Lung (tissue), 12 donors: ENCODE results near the gene PDHX. TPM values are rescaled to one million over a fixed set of nuclear protein-coding genes. Genes with fewer than 3 reads are reported as not detected.

Experiments
- ATAC-seq: fragments of 200-7000 bp; cut with Tn5 transposase; one replicate; pipeline ENCODE4 v1.9.1; 2020; ENCODE audit warnings: moderate number of reproducible peaks; ENCODE audit not compliant: insufficient read depth, low FRiP score
- DNase-seq, 3 donors: peaks; one replicate each; pipeline ENCODE4 v3.0.0-alpha.2; 2013 to 2017
- H3K27ac ChIP-seq, 2 donors: one replicate each; pipeline ENCODE4 v1.5.1; 2013; ENCODE audit warnings: mild to moderate bottlenecking in 2 of 2, moderate library complexity in 2 of 2, control low read depth in 1 of 2, inconsistent platforms in 1 of 2, low read depth in 1 of 2, low read length in 1 of 2
- H3K27me3 ChIP-seq, 3 donors: one replicate each; pipeline ENCODE4 v1.5.1; 2013; ENCODE audit warnings: low read length in 2 of 3; ENCODE audit not compliant: control insufficient read depth in 3 of 3, insufficient read depth in 3 of 3
- H3K36me3 ChIP-seq, 4 donors: one replicate each; pipeline ENCODE4 v1.5.1; 2013; ENCODE audit warnings: low read length in 4 of 4, mild to moderate bottlenecking in 1 of 4, moderate library complexity in 1 of 4; ENCODE audit not compliant: control insufficient read depth in 4 of 4, insufficient read depth in 4 of 4
- H3K4me1 ChIP-seq, 5 donors: one replicate each; pipeline ENCODE4 v1.5.1; 2013; ENCODE audit warnings: low read length in 5 of 5, mild to moderate bottlenecking in 2 of 5, moderate library complexity in 1 of 5; ENCODE audit not compliant: control insufficient read depth in 5 of 5, insufficient read depth in 5 of 5
- H3K4me3 ChIP-seq: one replicate; pipeline ENCODE4 v1.5.1; 2013; ENCODE audit warnings: mild to moderate bottlenecking, control low read depth, moderate library complexity
- H3K9ac ChIP-seq, 2 donors: one replicate each; pipeline ENCODE4 v1.5.1; 2013; ENCODE audit warnings: low read length in 2 of 2, control low read depth in 1 of 2; ENCODE audit not compliant: insufficient read depth in 1 of 2
- H3K9me3 ChIP-seq, 4 donors: one replicate each; pipeline ENCODE4 v1.5.1; 2013; ENCODE audit warnings: low read length in 3 of 4, mild to moderate bottlenecking in 1 of 4, moderate library complexity in 1 of 4; ENCODE audit not compliant: control insufficient read depth in 4 of 4, insufficient read depth in 3 of 4
- WGBS, 2 donors: extraction: QIAGEN DNeasy Blood & Tissue Kit; methylation state at CpG; one replicate each; pipeline ENCODE4 v1.1.7; 2013; 5-methylcytosine and 5-hydroxymethylcytosine counted together
- polyA plus RNA-seq, 2 donors: library from polyadenylated mRNA; stranded (reverse); fragments of 200-250 nt; gene quantifications; one replicate each; pipeline ENCODE4 v1.2.1, GENCODE V29; 2013
- total RNA-seq, 2 donors: library from RNA; depleted of rRNA in 1 of 2; stranded (reverse); fragments of >200 nt in 1 of 2; gene quantifications; one replicate each; pipeline ENCODE4 v1.2.1, GENCODE V29; 2014 to 2021
- TF ChIP-seq, protein P1 (sequence below): IDR thresholded peaks from 2 replicates; pipeline ENCODE4 v1.5.1; 2012; ENCODE audit warnings: mild to moderate bottlenecking; ENCODE audit errors: control extremely low read depth, extremely low read depth
- donor health status: control.
- donor health status: control.
- donor health status: Bipolar disorder and iron deficiency.
- donor health status: healthy.
- donor health status: DM: yes; HTN: yes; CAD: no.

The PDHX gene
- total and polyA plus RNA-seq, 4 donors, result 18.5 to 37.5 (median 23.8) TPM

DNA sequence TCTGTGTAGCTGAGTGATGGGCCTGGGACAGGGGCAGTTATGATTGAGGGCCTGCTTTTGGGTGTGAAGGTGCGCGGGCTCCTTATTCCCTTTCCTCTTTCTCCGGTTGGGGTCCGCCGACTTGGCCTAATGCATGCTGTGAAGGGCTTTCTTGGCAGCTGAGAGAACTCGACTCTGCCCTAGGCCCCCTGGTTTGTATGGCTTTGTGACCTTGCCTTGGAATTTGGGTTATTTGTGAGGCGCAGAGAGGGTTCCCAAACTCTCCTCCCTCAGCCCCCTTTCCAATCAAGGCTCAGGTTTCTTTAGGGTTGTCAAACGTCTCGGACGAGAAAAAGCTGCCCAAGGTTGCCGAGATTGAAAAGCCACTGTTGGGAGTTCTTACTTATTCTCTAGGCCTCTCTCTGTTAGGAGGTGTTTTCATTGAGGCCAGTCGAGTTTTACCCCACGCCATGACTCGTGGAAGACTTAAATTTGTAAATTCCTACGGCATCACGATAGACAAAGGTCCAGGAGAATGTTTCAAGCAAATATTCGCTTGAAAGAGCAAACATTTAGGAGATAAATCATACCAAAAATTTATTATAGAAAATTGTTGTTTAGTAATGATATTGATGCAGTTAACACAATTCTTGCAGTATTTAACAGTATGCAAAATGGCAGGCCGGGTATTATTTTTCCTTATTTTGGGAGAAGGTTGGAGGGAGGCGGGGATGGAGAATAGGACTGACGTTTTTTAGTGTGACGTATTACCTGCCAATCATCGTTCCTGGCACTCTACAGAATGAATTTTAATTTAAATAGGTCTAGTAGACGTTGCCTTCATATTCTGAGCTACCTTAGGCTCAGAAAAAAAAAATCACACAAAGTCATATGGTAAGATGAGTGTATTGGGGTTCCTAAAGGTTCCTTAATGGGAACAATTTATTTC is 689 bp downstream of the PDHX start:
- 16 to 25% methylated on average over 23 of the region's 23 CpGs for WGBS, 2 donors
- H3K4me1 ChIP-seq, result peaks cover 2 to 20% (median 11%) of the 10 kb centered on the region in 5 donors
- peak overlapping the region; percentile 88 to 95 for H3K9ac ChIP-seq
- H3K4me3 ChIP-seq, result peak overlapping the region; percentile 94
- no peaks in the 10 kb centered on the region for H3K9me3 ChIP-seq
- DNase-seq (peak in 2 of 3 donors; percentile 57 to 76), ATAC-seq (peak; percentile 6)
- H3K27me3 ChIP-seq, result no peaks in the 10 kb centered on the region
- TF ChIP-seq, protein P1, sequence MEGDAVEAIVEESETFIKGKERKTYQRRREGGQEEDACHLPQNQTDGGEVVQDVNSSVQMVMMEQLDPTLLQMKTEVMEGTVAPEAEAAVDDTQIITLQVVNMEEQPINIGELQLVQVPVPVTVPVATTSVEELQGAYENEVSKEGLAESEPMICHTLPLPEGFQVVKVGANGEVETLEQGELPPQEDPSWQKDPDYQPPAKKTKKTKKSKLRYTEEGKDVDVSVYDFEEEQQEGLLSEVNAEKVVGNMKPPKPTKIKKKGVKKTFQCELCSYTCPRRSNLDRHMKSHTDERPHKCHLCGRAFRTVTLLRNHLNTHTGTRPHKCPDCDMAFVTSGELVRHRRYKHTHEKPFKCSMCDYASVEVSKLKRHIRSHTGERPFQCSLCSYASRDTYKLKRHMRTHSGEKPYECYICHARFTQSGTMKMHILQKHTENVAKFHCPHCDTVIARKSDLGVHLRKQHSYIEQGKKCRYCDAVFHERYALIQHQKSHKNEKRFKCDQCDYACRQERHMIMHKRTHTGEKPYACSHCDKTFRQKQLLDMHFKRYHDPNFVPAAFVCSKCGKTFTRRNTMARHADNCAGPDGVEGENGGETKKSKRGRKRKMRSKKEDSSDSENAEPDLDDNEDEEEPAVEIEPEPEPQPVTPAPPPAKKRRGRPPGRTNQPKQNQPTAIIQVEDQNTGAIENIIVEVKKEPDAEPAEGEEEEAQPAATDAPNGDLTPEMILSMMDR, result no peak
- peaks cover 0 to 11% (median 0%) of the 10 kb centered on the region in 4 donors for H3K36me3 ChIP-seq
- peak overlapping the region; percentile 74 to 99 for H3K27ac ChIP-seq

GRCh38 chr11:34921156-34921555 is 4.7 kb downstream of the PDHX start:
- no peak overlapping the region for H3K9ac ChIP-seq
- 96 to 99% methylated on average over 4 of the region's 4 CpGs for WGBS, 2 donors
- peaks cover 0 to 4% (median 0%) of the 10 kb centered on the region in 4 donors for H3K36me3 ChIP-seq
- DNase-seq, result no peak
- no peak for ATAC-seq
- TF ChIP-seq, protein P1, result no peak
- H3K27me3 ChIP-seq, result no peaks in the 10 kb centered on the region
- no peak overlapping the region for H3K4me3 ChIP-seq
- no peak overlapping the region for H3K27ac ChIP-seq
- H3K4me1 ChIP-seq, result peaks cover 0 to 17% (median 7%) of the 10 kb centered on the region in 5 donors
- no peaks in the 10 kb centered on the region for H3K9me3 ChIP-seq

GRCh38 chr11:34924714-34925113 is 8.3 kb downstream of the PDHX start:
- H3K4me1 ChIP-seq, result peaks cover 0 to 23% (median 1%) of the 10 kb centered on the region in 5 donors
- H3K9me3 ChIP-seq, result no peaks in the 10 kb centered on the region
- TF ChIP-seq, protein P1, result no peak
- no peak overlapping the region for H3K4me3 ChIP-seq
- H3K27ac ChIP-seq, result no peak overlapping the region
- H3K9ac ChIP-seq, result no peak overlapping the region
- DNase-seq (no peak), ATAC-seq (no peak)
- 54 to 63% methylated on average over 3 of the region's 3 CpGs for WGBS, 2 donors
- H3K27me3 ChIP-seq, result no peaks in the 10 kb centered on the region
- H3K36me3 ChIP-seq, result peaks cover 0 to 4% (median 0%) of the 10 kb centered on the region in 4 donors
